GM10266 (cell line): Measurements from ENCODE around the gene MANSC1.

Experiments used
- DNase-seq: peaks from one replicate; pipeline ENCODE4 v3.0.0; 2012; ENCODE audit errors: extremely low spot score
- TF ChIP-seq, protein P1 (sequence below): IDR thresholded peaks from 2 replicates; pipeline ENCODE4 v1.5.1; 2012; ENCODE audit warnings: mild to moderate bottlenecking, low read depth; ENCODE audit not compliant: control insufficient read depth, insufficient read depth; ENCODE audit errors: missing control alignments

Gene MANSC1

DNA sequence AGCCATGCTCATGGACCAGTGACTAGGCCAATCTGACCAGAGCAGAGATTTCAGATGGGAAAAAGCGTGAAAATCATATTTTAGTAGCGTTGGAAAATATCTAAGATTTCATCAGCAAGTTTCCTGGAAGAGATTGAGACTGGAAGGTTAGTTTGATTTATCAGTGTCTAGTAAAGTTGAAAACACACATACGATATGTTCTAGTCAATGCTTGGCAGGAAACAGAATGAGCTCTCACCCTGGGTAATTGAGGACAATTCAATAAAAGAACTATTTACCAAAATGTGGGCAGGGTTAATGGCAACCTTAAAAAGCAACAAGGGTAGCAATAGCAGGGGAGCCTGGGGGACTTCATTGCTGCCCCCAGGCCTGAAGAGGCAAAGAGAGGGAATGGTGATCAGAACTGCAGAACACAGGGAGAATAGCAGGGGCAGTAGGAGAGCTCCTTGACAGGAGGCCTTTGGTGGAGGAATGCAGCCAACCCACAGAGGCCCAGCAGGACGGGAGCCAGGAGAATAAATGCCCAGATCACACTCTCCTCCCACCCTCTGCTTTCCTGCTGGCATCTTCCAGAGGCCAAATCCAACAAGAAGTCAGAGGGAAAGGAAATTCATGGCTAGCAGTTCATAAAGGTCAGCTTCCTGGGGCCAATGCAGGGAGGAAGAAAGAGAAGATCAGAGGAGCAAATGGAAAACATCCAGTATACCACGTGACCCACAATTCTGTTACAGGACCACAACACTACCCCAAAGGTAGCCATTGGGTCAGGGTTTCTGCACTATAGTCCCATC is 55.6 kb downstream of the MANSC1 start:
- TF ChIP-seq, protein P1, sequence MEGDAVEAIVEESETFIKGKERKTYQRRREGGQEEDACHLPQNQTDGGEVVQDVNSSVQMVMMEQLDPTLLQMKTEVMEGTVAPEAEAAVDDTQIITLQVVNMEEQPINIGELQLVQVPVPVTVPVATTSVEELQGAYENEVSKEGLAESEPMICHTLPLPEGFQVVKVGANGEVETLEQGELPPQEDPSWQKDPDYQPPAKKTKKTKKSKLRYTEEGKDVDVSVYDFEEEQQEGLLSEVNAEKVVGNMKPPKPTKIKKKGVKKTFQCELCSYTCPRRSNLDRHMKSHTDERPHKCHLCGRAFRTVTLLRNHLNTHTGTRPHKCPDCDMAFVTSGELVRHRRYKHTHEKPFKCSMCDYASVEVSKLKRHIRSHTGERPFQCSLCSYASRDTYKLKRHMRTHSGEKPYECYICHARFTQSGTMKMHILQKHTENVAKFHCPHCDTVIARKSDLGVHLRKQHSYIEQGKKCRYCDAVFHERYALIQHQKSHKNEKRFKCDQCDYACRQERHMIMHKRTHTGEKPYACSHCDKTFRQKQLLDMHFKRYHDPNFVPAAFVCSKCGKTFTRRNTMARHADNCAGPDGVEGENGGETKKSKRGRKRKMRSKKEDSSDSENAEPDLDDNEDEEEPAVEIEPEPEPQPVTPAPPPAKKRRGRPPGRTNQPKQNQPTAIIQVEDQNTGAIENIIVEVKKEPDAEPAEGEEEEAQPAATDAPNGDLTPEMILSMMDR: no peak
- DNase-seq: no peak

DNA sequence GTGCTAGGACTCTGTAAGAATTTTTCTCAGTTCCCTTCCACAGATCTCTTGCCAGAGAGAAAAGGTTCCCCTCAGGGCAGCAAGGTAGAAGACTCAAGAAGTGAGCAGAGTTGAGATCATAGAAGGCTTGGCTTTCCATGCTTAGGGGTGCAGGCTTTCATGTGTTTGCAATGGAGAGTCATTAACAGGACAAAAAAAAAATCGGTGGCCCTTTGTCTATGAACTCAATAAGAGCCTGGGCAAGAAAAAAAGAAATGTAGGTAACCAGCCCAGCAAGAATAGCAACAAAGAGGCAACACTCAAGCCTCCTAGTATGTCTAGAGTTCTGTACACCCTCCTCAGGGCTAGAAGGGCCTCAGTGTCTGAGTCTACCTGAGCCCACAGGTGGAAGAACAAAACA is 59.8 kb downstream of the MANSC1 start:
- no peak for DNase-seq
- TF ChIP-seq, protein P1: no peak

DNA sequence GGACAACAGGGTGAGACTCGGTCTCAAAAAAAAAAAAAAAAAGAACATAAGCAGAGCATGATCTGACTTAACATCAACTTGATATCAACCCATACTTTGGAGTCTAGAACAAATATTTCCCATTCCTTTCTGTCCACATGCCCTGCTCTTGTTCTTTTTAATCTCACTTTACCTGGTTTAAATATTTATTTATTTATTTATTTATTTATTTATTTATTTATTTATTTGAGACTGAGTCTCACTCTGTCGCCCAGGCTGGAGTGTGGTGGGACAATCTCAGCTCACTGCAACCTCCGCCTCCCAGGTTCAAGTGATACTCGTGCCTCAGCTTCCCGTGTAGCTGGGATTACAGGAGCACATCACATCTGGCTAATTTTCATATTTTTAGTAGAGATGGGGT is 63.6 kb downstream of the MANSC1 start:
- DNase-seq: no peak
- TF ChIP-seq, protein P1: no peak

DNA sequence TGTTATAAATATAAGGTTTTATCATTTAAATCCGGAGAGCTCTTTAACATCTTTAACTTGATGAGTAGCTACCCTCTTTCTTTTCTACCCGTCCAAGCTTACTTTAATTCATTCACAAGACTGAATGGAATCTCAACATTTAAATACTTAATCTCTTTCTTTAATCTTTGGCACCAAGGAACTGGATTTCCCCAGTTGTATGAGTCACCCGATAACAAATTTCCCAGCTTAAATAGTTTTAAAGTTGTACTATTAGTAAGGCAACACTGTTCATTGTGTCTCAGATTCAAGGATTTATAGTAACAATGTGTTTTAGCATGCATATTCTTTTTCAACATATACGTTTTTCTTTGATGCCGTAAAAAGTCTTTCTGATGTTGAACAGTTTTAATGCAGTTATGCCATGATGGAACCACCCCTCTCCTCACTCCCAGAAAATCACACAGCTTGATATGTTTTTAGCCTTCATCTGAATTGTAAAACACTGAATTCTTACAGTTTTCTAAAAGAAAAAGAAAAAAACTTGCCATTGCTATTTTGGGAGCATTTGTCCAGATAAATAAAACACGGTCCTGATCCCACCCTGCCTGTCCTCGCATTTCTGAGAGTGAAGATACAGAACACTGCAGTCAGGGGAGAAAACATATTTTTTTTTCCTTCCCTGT is 67.1 kb downstream of the MANSC1 start:
- TF ChIP-seq, protein P1: no peak
- DNase-seq: no peak

DNA sequence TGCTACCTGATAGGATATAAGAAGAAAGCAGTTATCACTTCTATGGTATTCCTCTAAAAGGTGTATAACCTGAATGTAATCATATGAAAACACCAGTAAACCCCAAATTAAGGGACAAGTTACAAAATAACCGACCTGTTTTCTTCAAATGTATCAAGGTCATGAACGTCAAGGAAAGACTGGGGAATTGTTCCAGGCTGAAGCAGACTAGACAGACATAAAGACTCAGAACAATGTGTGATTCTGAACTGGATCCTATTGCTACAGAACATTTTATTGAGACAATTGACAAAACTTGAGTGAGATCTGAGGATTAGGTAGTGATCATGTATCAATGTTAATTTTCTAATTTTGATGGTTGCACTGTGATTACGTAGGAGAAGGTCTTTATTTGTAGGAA is 67.8 kb downstream of the MANSC1 start:
- TF ChIP-seq, protein P1: no peak
- no peak for DNase-seq

DNA sequence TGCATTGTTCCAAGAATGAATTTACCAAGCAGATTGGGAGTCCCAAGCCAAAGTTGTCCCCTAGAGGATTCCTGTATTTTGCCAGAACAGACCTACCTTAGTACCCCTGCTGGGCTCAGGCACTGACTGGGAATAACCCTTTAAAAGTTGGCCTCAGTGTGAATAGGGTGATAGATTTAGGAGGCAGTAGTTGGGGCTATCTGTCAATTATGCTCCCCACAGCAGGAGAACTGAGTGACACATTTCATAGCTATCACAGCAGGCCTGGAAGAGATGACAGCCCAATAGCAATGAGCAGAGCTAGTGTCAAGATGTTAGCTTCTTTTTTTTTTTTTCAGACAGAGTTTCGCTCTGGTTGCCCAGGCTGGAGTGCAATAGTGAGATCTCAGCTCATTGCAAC is 68.9 kb downstream of the MANSC1 start:
- TF ChIP-seq, protein P1: no peak
- DNase-seq: no peak

DNA sequence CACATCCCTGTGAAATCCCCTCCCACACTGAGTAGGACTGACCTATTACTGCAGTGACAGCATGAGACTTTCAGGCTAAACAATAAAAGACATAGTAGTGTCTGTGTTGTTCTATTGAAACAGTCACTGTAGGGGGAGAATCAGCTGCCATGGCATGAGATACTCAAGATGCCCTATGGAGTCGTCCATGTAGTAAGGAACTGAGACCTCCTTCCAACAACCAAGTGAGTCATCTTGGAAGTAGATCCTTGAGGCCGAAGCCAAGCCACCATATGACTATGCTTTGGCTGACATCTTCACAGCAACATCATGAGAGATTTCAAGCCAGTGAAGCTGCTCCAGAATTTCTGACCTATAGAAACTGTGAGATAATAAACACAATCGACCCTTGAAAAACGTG is 71.1 kb downstream of the MANSC1 start:
- no peak for DNase-seq

More for the DNA sequence above, 71.1 kb downstream of the MANSC1 start:
- TF ChIP-seq, protein P1: no peak
